Naive thymus-derived CD4-positive, alpha-beta T cell (primary cell): ENCODE data around the gene RTN4R. TPM values are rescaled to one million over a fixed set of nuclear protein-coding genes. Genes with fewer than 3 reads are reported as not detected.
"Not testable (repeated sequence)": the region's sequence is repeated elsewhere in the genome, so short reads cannot be mapped to it uniquely, and the experiment has no call there.

Experiments used
- ATAC-seq: fragments of 150-1000 bp; cut with Tn5 transposase; 2 replicates; pipeline ENCODE4 v1.10.0; 2021; ENCODE audit warnings: mild to moderate bottlenecking, moderate library complexity
- CTCF ChIA-PET: fragments of 350-600 bp; sonication (Branson Sonifier 250); formaldehyde crosslinking; loops from one replicate; lab custom pipeline; 2021; ENCODE audit warnings: antibody characterized with exemption; lab: Charles Lee
- POLR2A ChIA-PET: fragments of 350-600 bp; sonication (Branson Sonifier 250); formaldehyde crosslinking; loops from one replicate; lab custom pipeline; 2021; ENCODE audit warnings: antibody characterized with exemption, inconsistent platforms; lab: Charles Lee
- DNase-seq, 9 donors: peaks; one replicate each; pipeline versions ENCODE4 v3.0.0 to v3.0.0-alpha.2; 2020 to 2022; ENCODE audit warnings: mixed read lengths in 1 of 9
- H3K27ac ChIP-seq: one replicate; pipeline ENCODE4 v1.7.0; 2013; ENCODE audit warnings: mild to moderate bottlenecking, low read depth, low read length, moderate library complexity
- H3K27me3 ChIP-seq, 2 donors: one replicate each; pipeline ENCODE4 v1.7.0; 2013; ENCODE audit warnings: low read length in 2 of 2, mild to moderate bottlenecking in 2 of 2, moderate library complexity in 2 of 2; ENCODE audit not compliant: control insufficient read depth in 2 of 2, insufficient read depth in 2 of 2
- H3K36me3 ChIP-seq, 3 experiments: 1 replicate in 2 of 3; 2 replicates in 1 of 3; pipeline ENCODE4 v1.7.0; 2013; ENCODE audit warnings: low read length in 3 of 3, mild to moderate bottlenecking in 3 of 3, moderate library complexity in 1 of 3; ENCODE audit not compliant: insufficient read depth in 3 of 3, control insufficient read depth in 2 of 3
- H3K4me1 ChIP-seq, 2 donors: one replicate each; pipeline ENCODE4 v1.7.0; 2013; ENCODE audit warnings: low read length in 2 of 2, mild to moderate bottlenecking in 2 of 2, moderate library complexity in 1 of 2; ENCODE audit not compliant: control insufficient read depth in 2 of 2, insufficient read depth in 2 of 2
- H3K4me3 ChIP-seq: 2 replicates; pipeline ENCODE4 v1.7.0; 2013; ENCODE audit warnings: mild to moderate bottlenecking, low read length
- H3K9me3 ChIP-seq, 3 experiments: 1 replicate in 2 of 3; 2 replicates in 1 of 3; pipeline ENCODE4 v1.7.0; 2013; ENCODE audit warnings: low read length in 3 of 3; ENCODE audit not compliant: control insufficient read depth in 2 of 3
- H3K27ac Mint-ChIP-seq, 9 donors: one replicate each; pipeline ENCODE4 v1.8.0; 2020 to 2022; ENCODE audit warnings: mixed read lengths in 9 of 9, mild to moderate bottlenecking in 8 of 9, moderate library complexity in 5 of 9, inconsistent platforms in 2 of 9
- H3K27me3 Mint-ChIP-seq, 5 donors: one replicate each; pipeline ENCODE4 v1.8.0; 2021 to 2022; ENCODE audit warnings: mixed read lengths in 5 of 5, mild to moderate bottlenecking in 1 of 5
- H3K36me3 Mint-ChIP-seq, 5 donors: one replicate each; pipeline ENCODE4 v1.8.0; 2020 to 2022; ENCODE audit warnings: mixed read lengths in 5 of 5, mild to moderate bottlenecking in 3 of 5, inconsistent platforms in 1 of 5
- H3K4me1 Mint-ChIP-seq, 7 donors: one replicate each; pipeline ENCODE4 v1.8.0; 2020 to 2022; ENCODE audit warnings: mixed read lengths in 7 of 7, mild to moderate bottlenecking in 3 of 7, inconsistent platforms in 1 of 7
- H3K4me3 Mint-ChIP-seq, 10 donors: one replicate each; pipeline ENCODE4 v1.8.0; 2020 to 2022; ENCODE audit warnings: mild to moderate bottlenecking in 10 of 10, mixed read lengths in 10 of 10, moderate library complexity in 6 of 10, inconsistent platforms in 2 of 10
- H3K9me3 Mint-ChIP-seq, 11 donors: one replicate each; pipeline ENCODE4 v1.8.0; 2020 to 2022; ENCODE audit warnings: mixed read lengths in 11 of 11, mild to moderate bottlenecking in 4 of 11, inconsistent platforms in 1 of 11, moderate library complexity in 1 of 11
- intact Hi-C, 2 donors: fragments of 100-400 bp; cut with micrococcal nuclease; formaldehyde crosslinking; loops; one replicate each; pipeline ENCODE4 v1.15.1; 2023
- polyA plus RNA-seq, 2 donors: library from polyadenylated mRNA; unstranded; fragments of 300-500 nt; fragmentation: Illumina TruSeq; gene quantifications; one replicate each; pipeline ENCODE4 v1.2.3, GENCODE V29; 2021
- total RNA-seq, 6 experiments: library from RNA in 5 of 6; stranded (reverse) in 5 of 6; gene quantifications; 1 replicate in 5 of 6; 2 replicates in 1 of 6; pipeline ENCODE4 v1.2.3 and lab custom pipeline; 2021 to 2026

RTN4R gene
- total RNA-seq (1 to 10 TPM in 4 of 5 experiments, under 1 TPM in 1; 0.98 to 2.7 (median 1.8) TPM), polyA plus RNA-seq (1 to 10 TPM; 2.2 to 2.9 TPM), total RNA-seq (lab: John Stamatoyannopoulos, UW) (0.67 reads per million)

DNA sequence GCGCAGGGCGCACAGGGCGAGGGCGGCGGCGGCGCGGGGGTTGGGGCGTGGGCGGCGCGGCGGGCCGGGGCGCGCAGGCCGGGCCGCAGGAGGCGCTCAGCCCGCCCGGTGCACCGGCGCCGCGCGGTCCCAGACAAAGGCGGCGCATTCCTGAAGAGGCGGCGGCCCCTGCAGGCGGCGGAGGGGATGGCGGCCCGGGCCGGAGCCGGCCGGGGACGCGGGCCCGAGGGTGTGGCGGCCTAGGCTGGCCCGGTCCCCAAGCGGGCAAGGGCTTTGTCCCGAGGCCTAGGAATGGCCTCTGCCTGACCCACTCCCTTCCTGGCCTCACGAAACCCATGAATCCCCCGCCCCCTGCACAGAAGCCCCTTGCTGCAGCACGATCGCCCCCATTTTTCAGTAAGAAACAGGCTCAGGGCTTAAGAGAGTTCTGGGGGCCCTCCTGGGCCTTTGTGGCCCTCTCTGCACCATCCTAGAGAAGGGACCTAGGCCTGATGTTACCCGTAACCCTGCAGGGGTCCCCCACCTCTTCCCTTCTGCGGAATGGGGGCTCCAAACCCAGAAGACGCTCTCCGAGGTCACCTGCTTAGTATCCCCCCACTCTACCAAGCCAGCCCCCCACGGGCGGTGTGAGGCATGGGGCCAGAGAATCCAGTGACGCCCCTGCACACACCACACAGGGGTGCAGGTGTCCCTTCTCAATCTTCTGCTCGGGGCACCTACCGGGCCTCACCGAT lies at the start of gene RTN4R:
Gene RTN4R (minus strand): TSS at position 40 of the 734 bp plus-strand sequence. CDS start 226 bp downstream, outside the sequence.
- H3K36me3 Mint-ChIP-seq: no peaks in the 10 kb centered on the region
- DNase-seq (peak in 7 of 9 donors; percentile 41 to 73 (median 52)), ATAC-seq (peak; percentile 84)
- Histone ChIP-seq H3K4me1 (peaks cover 0 to 4% of the 10 kb centered on the region in 2 donors), H3K9me3 (no peaks in the 10 kb centered on the region), H3K4me3 (no peak within 1 kb of the TSS), H3K27ac (peak within 1 kb of the TSS; percentile 8), H3K36me3 (no peaks in the 10 kb centered on the region), H3K27me3 (no peaks in the 10 kb centered on the region)
- no peaks in the 10 kb centered on the region for H3K9me3 Mint-ChIP-seq
- H3K27ac Mint-ChIP-seq: peak within 1 kb of the TSS in 1 of 9 donors; percentile 69
- intact Hi-C loops: loop anchor here (1.0 to 2.0 kb wide), 3 partner anchors 16 to 111 kb away; no protein-coding TSS in a partner anchor
- peaks cover 0 to 7% (median 5%) of the 10 kb centered on the region in 7 donors for H3K4me1 Mint-ChIP-seq
- CTCF ChIA-PET: no interaction called here
- H3K4me3 Mint-ChIP-seq: peak within 1 kb of the TSS; percentile 47 to 79 (median 74)
- POLR2A ChIA-PET: no interaction called here
- H3K27me3 Mint-ChIP-seq: peaks cover 0 to 6% (median 0%) of the 10 kb centered on the region in 5 donors

- H3K4me3 Mint-ChIP-seq: peak overlapping the region; percentile 71 to 98 (median 92)
- H3K27ac Mint-ChIP-seq: peak overlapping the region in 6 of 9 donors; percentile 31 to 71 (median 50)
- ATAC-seq, H3K4me3 ChIP-seq, H3K27me3 Mint-ChIP-seq, H3K9me3 Mint-ChIP-seq, H3K9me3 ChIP-seq, H3K27ac ChIP-seq, POLR2A ChIA-PET, CTCF ChIA-PET, intact Hi-C loops, H3K27me3 ChIP-seq, H3K36me3 ChIP-seq, H3K36me3 Mint-ChIP-seq: not testable (repeated sequence)
- DNase-seq: peak in 3 of 9 donors; percentile 31 to 44 (median 32)
- peaks cover 12 to 35% of the 10 kb centered on the region in 2 donors for H3K4me1 ChIP-seq
- H3K4me1 Mint-ChIP-seq: peaks cover 23 to 52% (median 38%) of the 10 kb centered on the region in 7 donors
These were observed 49.4 kb upstream of the RTN4R start for GRCh38 chr22:20317402-20318042.

DNA sequence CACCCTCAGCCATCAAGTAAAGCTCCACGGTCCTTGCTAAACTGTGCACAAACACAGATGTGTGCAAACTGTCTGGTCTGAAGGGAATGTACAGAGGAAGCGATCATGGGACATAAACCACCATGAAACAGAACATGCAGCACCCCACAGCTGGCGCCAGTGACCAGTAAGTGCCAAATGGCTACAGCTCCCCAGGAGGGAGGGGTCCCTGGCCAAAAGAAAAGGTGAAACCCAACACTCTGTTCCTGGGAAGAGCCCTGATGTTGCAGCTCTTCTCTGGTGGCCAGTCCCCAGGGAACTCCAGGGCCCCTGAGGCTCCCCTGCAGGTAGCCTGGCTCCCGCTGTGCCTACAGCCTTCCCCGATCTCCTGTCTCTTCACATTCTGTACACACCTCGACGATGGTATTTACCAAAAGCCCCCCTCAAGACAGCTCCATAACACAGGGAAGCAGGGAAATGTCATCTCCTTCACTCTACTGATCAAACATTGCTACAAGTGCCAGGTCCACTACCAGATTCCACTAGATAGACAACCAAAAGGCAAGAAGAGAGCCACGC lies 48.8 kb upstream of the RTN4R start:
- Mint-ChIP-seq H3K27ac (peak overlapping the region in 4 of 9 donors; percentile 31 to 71 (median 47)), H3K9me3 (no peaks in the 10 kb centered on the region), H3K27me3 (no peaks in the 10 kb centered on the region), H3K4me3 (peak overlapping the region in 6 of 10 donors; percentile 50 to 95 (median 88)), H3K4me1 (peaks cover 22 to 47% (median 34%) of the 10 kb centered on the region in 7 donors), H3K36me3 (no peaks in the 10 kb centered on the region)
- intact Hi-C loops: no loop called here
- peak in 1 of 9 donors; percentile 15 for DNase-seq
- H3K36me3 ChIP-seq: peaks cover 0 to 9% (median 0%) of the 10 kb centered on the region in 3 experiments
- ChIA-PET POLR2A (interaction anchor here (1.4 kb wide), 1 partner anchor 77 kb away, joined by 4 read pairs; the partner anchor contains the start of gene ZNF74), CTCF (no interaction called here)
- H3K27me3 ChIP-seq: no peaks in the 10 kb centered on the region
- H3K4me1 ChIP-seq: peaks cover 12 to 33% of the 10 kb centered on the region in 2 donors
- no peak overlapping the region for H3K4me3 ChIP-seq
- no peaks in the 10 kb centered on the region for H3K9me3 ChIP-seq
- no peak overlapping the region for H3K27ac ChIP-seq
- no peak for ATAC-seq

DNA sequence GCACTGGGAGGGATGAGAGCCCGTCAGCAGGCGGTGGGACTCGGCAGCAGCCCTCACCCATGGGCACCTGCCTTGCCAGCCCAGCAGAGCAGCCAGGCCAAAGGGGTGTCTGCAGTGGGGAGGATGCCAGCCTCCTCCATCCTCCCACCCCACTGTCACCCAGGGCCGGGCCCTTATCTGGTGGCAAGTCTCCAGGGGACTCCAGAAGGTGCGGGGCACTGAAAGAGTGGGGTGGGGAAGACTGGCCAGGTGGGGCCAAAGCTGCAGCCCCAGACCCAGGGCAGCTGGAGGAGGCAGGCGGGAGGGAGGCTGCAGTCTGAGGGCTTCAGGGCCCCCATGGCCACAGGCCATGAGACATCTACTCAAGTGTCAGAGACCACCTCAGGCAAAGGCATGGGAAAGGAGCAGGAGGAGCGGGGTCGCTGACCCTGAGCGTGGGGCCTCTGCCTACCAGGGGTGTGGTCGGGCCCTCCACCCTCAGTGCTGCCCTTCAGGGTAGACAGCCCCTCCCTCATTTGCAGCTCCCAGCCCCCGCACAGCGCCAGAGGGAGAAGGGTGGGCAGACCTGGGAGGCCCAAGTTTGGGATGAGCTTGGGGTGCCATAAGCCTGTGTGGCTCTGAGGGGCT lies 48.2 kb upstream of the RTN4R start:
- peak in 1 of 9 donors; percentile 19 for DNase-seq
- CTCF ChIA-PET: no interaction called here
- peaks cover 12 to 33% of the 10 kb centered on the region in 2 donors for H3K4me1 ChIP-seq

GRCh38 chr22:20315337-20316216 lies 47.5 kb upstream of the RTN4R start:
- Mint-ChIP-seq H3K9me3 (no peaks in the 10 kb centered on the region), H3K27me3 (no peaks in the 10 kb centered on the region), H3K27ac (no peak overlapping the region), H3K36me3 (no peaks in the 10 kb centered on the region), H3K4me3 (no peak overlapping the region), H3K4me1 (peaks cover 16 to 34% (median 21%) of the 10 kb centered on the region in 7 donors)
- Histone ChIP-seq H3K36me3 (peaks cover 0 to 9% (median 0%) of the 10 kb centered on the region in 3 experiments), H3K27ac (no peak overlapping the region), H3K4me3 (no peak overlapping the region), H3K4me1 (peaks cover 12 to 30% of the 10 kb centered on the region in 2 donors), H3K27me3 (no peaks in the 10 kb centered on the region), H3K9me3 (no peaks in the 10 kb centered on the region)
- intact Hi-C loops: no loop called here
- POLR2A ChIA-PET: interaction anchor here (1.4 kb wide), 1 partner anchor 78 kb away, joined by 4 read pairs; the partner anchor contains the start of gene ZNF74
- CTCF ChIA-PET: no interaction called here
- ATAC-seq: no peak
- DNase-seq: peak in 1 of 9 donors; percentile 19

More for the DNA sequence above, 48.2 kb upstream of the RTN4R start:
- Histone ChIP-seq H3K27ac (no peak overlapping the region), H3K36me3 (peaks cover 0 to 9% (median 0%) of the 10 kb centered on the region in 3 experiments), H3K4me3 (no peak overlapping the region), H3K27me3 (no peaks in the 10 kb centered on the region), H3K9me3 (no peaks in the 10 kb centered on the region)
- ATAC-seq: no peak
- no peaks in the 10 kb centered on the region for H3K36me3 Mint-ChIP-seq
- no peaks in the 10 kb centered on the region for H3K9me3 Mint-ChIP-seq
- POLR2A ChIA-PET: interaction anchor here (1.4 kb wide), 1 partner anchor 77 kb away, joined by 4 read pairs; the partner anchor contains the start of gene ZNF74
- intact Hi-C loops: no loop called here
- H3K4me1 Mint-ChIP-seq: peaks cover 22 to 42% (median 28%) of the 10 kb centered on the region in 7 donors
- no peak overlapping the region for H3K27ac Mint-ChIP-seq
- H3K27me3 Mint-ChIP-seq: no peaks in the 10 kb centered on the region
- H3K4me3 Mint-ChIP-seq: no peak overlapping the region
